ENCODE measurements around the gene ANKRD16.

GRCh38 chr10:5840314-5841307, 49.1 kb downstream of the ANKRD16 start:
- no peak for TF ChIP-seq CTCF (IDR thresholded peaks at IDR 0.05; ENCODE audit: insufficient read depth, low read length)
- TF ChIP-seq GABPA (IDR thresholded peaks at IDR 0.05; ENCODE audit: low read depth), result peak; percentile 48
- TF ChIP-seq, protein P1, sequence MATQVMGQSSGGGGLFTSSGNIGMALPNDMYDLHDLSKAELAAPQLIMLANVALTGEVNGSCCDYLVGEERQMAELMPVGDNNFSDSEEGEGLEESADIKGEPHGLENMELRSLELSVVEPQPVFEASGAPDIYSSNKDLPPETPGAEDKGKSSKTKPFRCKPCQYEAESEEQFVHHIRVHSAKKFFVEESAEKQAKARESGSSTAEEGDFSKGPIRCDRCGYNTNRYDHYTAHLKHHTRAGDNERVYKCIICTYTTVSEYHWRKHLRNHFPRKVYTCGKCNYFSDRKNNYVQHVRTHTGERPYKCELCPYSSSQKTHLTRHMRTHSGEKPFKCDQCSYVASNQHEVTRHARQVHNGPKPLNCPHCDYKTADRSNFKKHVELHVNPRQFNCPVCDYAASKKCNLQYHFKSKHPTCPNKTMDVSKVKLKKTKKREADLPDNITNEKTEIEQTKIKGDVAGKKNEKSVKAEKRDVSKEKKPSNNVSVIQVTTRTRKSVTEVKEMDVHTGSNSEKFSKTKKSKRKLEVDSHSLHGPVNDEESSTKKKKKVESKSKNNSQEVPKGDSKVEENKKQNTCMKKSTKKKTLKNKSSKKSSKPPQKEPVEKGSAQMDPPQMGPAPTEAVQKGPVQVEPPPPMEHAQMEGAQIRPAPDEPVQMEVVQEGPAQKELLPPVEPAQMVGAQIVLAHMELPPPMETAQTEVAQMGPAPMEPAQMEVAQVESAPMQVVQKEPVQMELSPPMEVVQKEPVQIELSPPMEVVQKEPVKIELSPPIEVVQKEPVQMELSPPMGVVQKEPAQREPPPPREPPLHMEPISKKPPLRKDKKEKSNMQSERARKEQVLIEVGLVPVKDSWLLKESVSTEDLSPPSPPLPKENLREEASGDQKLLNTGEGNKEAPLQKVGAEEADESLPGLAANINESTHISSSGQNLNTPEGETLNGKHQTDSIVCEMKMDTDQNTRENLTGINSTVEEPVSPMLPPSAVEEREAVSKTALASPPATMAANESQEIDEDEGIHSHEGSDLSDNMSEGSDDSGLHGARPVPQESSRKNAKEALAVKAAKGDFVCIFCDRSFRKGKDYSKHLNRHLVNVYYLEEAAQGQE (IDR thresholded peaks at IDR 0.05; ENCODE audit: insufficient replicate concordance, low read depth), result no peak
- no peak for TF ChIP-seq POLR2AphosphoS5 (IDR thresholded peaks at IDR 0.05; ENCODE audit: low read depth)

Measured in HL-60 (cell line).